Karpas-422 (cell line): ENCODE measurements around the gene MAZ. TPM values are rescaled to one million over a fixed set of nuclear protein-coding genes. Genes with fewer than 3 reads are reported as not detected.

Source experiments
- DNase-seq: peaks from one replicate; pipeline ENCODE4 v3.0.0-alpha.2; 2015
- H2AFZ ChIP-seq: fragments of 200-600 bp; sonication (generic); 2 replicates; pipeline ENCODE4 v1.6.1; 2014; ENCODE audit warnings: antibody characterized with exemption, low read length, mixed read lengths
- H3K27ac ChIP-seq: fragments of 200-600 bp; sonication (generic); 2 replicates; pipeline ENCODE4 v1.5.1; 2014; ENCODE audit warnings: mild to moderate bottlenecking, low read length, moderate library complexity
- H3K27me3 ChIP-seq: fragments of 200-600 bp; sonication (generic); 2 replicates; pipeline ENCODE4 v1.6.1; 2014; ENCODE audit warnings: low read length, mixed read lengths
- H3K36me3 ChIP-seq: fragments of 200-600 bp; sonication (generic); 2 replicates; pipeline ENCODE4 v1.6.1; 2014; ENCODE audit warnings: low read length, mixed read lengths; ENCODE audit not compliant: insufficient read depth
- H3K4me1 ChIP-seq: fragments of 200-600 bp; sonication (generic); 2 replicates; pipeline ENCODE4 v1.6.1; 2014; ENCODE audit warnings: mild to moderate bottlenecking, low read length, mixed read lengths
- H3K4me2 ChIP-seq: fragments of 200-600 bp; sonication (generic); 2 replicates; pipeline ENCODE4 v1.6.1; 2014; ENCODE audit warnings: low read length, low read depth, mild to moderate bottlenecking; ENCODE audit not compliant: poor library complexity, severe bottlenecking
- H3K4me3 ChIP-seq: fragments of 200-600 bp; sonication (generic); 2 replicates; pipeline ENCODE4 v1.5.1; 2014; ENCODE audit warnings: mild to moderate bottlenecking, antibody characterized with exemption, low read length, mixed read lengths
- H3K79me2 ChIP-seq: fragments of 200-600 bp; sonication (generic); 2 replicates; pipeline ENCODE4 v1.6.1; 2014; ENCODE audit warnings: mild to moderate bottlenecking, low read length, mixed read lengths
- H3K9ac ChIP-seq: fragments of 200-600 bp; sonication (generic); 2 replicates; pipeline ENCODE4 v1.6.0; 2014; ENCODE audit warnings: low read length
- H3K9me2 ChIP-seq: fragments of 200-600 bp; sonication (generic), shearing (Covaris generic); replicated peaks from 2 replicates; pipeline ENCODE4 v1.6.0; 2014; ENCODE audit warnings: mild to moderate bottlenecking, low read length, moderate library complexity; ENCODE audit not compliant: insufficient read depth
- H3K9me3 ChIP-seq: fragments of 300-700, 200-600 bp; sonication (generic); 2 replicates; pipeline ENCODE4 v1.6.1; 2014; ENCODE audit warnings: low read length, mixed read lengths
- H4K20me1 ChIP-seq: fragments of 200-600 bp; sonication (generic); 2 replicates; pipeline ENCODE4 v1.6.1; 2014; ENCODE audit warnings: mild to moderate bottlenecking, antibody characterized with exemption, low read length, low read depth; ENCODE audit not compliant: insufficient read depth
- small RNA-seq: library from RNA; depleted of rRNA; stranded (forward); fragments of <200 nt; gene quantifications from one replicate; pipeline ENCODE3, GENCODE V24; 2014
- total RNA-seq: library from RNA; depleted of rRNA; stranded (reverse); fragments of >200 nt; shearing (Covaris generic); gene quantifications from 2 replicates; pipeline ENCODE4 v1.2.3, GENCODE V29; 2014; ENCODE audit warnings: low replicate concordance; rRNA removed

The MAZ gene
- total RNA-seq, 1 experiment from 2014 or later = 118 TPM

DNA sequence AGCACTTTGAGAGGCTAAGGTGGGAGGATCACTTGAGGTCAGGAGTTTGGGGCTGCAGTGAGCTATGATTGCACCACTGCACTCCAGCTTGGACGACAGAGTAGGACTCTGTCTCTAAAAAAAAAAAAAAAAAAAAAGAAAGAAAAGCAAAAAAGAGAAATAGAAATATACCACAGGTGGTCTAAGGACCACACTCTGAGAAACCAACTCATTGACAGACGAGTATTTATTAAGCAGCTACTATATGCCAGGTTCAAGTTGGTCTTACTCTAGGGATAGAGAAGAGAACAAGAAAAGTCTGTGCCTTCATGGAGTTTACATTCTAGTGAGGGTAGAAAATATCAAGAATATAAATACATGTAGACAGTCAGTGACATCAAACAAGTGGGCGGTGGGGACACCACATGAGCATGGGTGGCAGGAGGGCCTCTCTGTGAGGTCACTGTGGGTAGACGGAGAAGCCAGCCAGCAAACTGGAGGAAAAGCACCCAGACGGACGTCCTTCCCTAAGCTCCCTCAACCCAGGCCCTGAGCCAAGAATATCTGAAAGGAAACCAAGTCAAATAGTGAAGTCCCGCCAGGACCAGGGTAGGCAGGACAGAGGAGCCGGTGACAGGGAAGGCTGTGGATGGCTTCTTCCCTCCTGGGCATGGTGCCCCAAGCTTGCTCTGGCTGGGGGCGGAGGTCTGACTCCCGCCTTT lies 52.0 kb downstream of the MAZ start:
- Histone ChIP-seq H3K9ac (no peak overlapping the region), H3K4me2 (no peak overlapping the region), H3K9me3 (no peaks in the 10 kb centered on the region), H3K9me2 (no peaks in the 10 kb centered on the region), H2AFZ (no peak overlapping the region), H4K20me1 (no peaks in the 10 kb centered on the region), H3K4me3 (no peak overlapping the region), H3K27me3 (no peaks in the 10 kb centered on the region), H3K27ac (no peak overlapping the region), H3K36me3 (no peaks in the 10 kb centered on the region), H3K79me2 (peaks cover 9% of the 10 kb centered on the region), H3K4me1 (peaks cover 8% of the 10 kb centered on the region)
- no peak for DNase-seq

DNA sequence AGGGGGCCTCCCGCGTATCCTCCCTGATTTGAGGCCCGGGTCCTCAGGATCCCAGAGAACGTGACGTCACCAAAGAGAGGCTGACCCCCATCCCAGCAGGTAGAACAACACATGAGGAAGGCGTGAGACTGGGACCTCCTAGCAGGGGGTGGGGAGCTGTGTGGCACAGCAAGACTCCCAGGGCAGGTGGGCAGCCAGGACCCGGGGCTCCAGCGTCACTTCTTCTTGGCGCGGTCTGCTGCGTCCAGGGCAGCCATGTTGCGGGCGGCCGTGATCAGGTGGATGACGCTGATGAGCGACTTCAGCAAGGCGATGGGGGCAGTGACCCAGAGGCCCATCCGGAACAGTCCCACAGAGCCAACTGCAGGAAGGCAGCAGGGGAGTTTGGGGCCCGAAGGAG lies 52.6 kb downstream of the MAZ start:
- H3K27ac ChIP-seq = no peak overlapping the region
- H3K36me3 ChIP-seq = no peaks in the 10 kb centered on the region
- no peaks in the 10 kb centered on the region for H3K9me3 ChIP-seq
- no peak overlapping the region for H3K9ac ChIP-seq
- H3K4me1 ChIP-seq = peaks cover 12% of the 10 kb centered on the region
- no peak for DNase-seq
- no peak overlapping the region for H2AFZ ChIP-seq
- H4K20me1 ChIP-seq = no peaks in the 10 kb centered on the region
- no peaks in the 10 kb centered on the region for H3K27me3 ChIP-seq
- peaks cover 9% of the 10 kb centered on the region for H3K79me2 ChIP-seq
- no peaks in the 10 kb centered on the region for H3K9me2 ChIP-seq
- H3K4me3 ChIP-seq = no peak overlapping the region
- H3K4me2 ChIP-seq = no peak overlapping the region

DNA sequence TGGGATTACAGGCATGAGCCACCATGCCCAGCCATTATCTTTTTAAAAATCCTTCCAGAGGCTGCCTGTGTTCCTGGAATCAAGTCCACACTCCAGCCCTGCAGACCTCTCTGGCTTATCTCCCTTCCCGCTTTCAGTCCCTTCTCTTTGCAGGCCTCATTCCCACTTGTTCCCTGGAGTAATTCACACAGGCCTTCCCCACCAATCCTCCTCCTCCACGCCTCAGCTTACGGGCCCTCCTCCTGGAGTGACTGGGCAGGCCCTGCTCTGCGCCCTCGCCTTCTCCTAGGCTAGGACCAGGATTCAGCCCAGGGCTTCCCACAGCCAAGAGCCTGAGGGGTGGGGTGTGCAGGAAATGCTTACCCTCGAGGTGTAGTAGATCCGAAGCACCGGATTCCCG lies 53.9 kb downstream of the MAZ start:
- H3K79me2 ChIP-seq = peaks cover 9% of the 10 kb centered on the region
- H4K20me1 ChIP-seq = no peaks in the 10 kb centered on the region
- no peak overlapping the region for H3K27ac ChIP-seq
- H3K4me1 ChIP-seq = peaks cover 12% of the 10 kb centered on the region
- H3K9me3 ChIP-seq = no peaks in the 10 kb centered on the region
- no peak overlapping the region for H3K4me3 ChIP-seq
- no peaks in the 10 kb centered on the region for H3K36me3 ChIP-seq
- no peaks in the 10 kb centered on the region for H3K9me2 ChIP-seq
- no peak overlapping the region for H3K9ac ChIP-seq
- DNase-seq = no peak
- no peak overlapping the region for H3K4me2 ChIP-seq
- H3K27me3 ChIP-seq = no peaks in the 10 kb centered on the region
- no peak overlapping the region for H2AFZ ChIP-seq

Small RNAs within 50 kb of the gene (small RNA-seq; reads per million reads assigned to genes)
- gene AC009133.6 (not detected), gene AC120114.4 (not detected)

Other genes starting within 250 kb of the MAZ start
- 0.63 and 1.0 TPM in 2 replicates for gene SPN, start 143.3 kb upstream of the MAZ start, total RNA-seq
- 39.6 and 45.8 TPM in 2 replicates for gene QPRT, start 127.3 kb upstream of the MAZ start, total RNA-seq
- gene C16orf54, start 60.5 kb upstream of the MAZ start, total RNA-seq = 0.86 and 2.5 TPM in 2 replicates
- not detected in 2 replicates for gene ZG16, start 28.3 kb upstream of the MAZ start, total RNA-seq
- gene KIF22, start 15.8 kb upstream of the MAZ start, total RNA-seq = 75.4 and 105 TPM in 2 replicates
- gene PRRT2, start 5.7 kb downstream of the MAZ start, total RNA-seq = 0.87 and 3.5 TPM in 2 replicates
- 25.4 and 69.2 TPM in 2 replicates for gene PAGR1, start 9.6 kb downstream of the MAZ start, total RNA-seq
- gene MVP, start 13.9 kb downstream of the MAZ start, total RNA-seq = 7.8 and 25.7 TPM in 2 replicates
- gene CDIPT, start 56.7 kb downstream of the MAZ start, total RNA-seq = 48.1 and 57.4 TPM in 2 replicates
- 0.04 TPM in 1 of 2 replicates, not detected in the other for gene SEZ6L2, start 93.0 kb downstream of the MAZ start, total RNA-seq
- 0.19 and 2.2 TPM in 2 replicates for gene ASPHD1, start 94.0 kb downstream of the MAZ start, total RNA-seq
- 14.2 and 52.9 TPM in 2 replicates for gene KCTD13, start 119.7 kb downstream of the MAZ start, total RNA-seq
- 120 and 128 TPM in 2 replicates for gene TMEM219, start 155.6 kb downstream of the MAZ start, total RNA-seq
- 21.5 and 30.7 TPM in 2 replicates for gene TAOK2, start 167.3 kb downstream of the MAZ start, total RNA-seq
- gene HIRIP3, start 189.1 kb downstream of the MAZ start, total RNA-seq = 9.6 and 22.1 TPM in 2 replicates
- 67.7 and 94.0 TPM in 2 replicates for gene INO80E, start 189.7 kb downstream of the MAZ start, total RNA-seq
- not detected in 2 replicates for gene DOC2A, start 204.5 kb downstream of the MAZ start, total RNA-seq
- not detected in 2 replicates for gene C16orf92, start 216.7 kb downstream of the MAZ start, total RNA-seq
- gene TLCD3B, start 224.7 kb downstream of the MAZ start, total RNA-seq = 1.0 TPM in 1 of 2 replicates, not detected in the other